Stimulated activated CD4-positive, alpha-beta T cell treated with anti-CD3 and anti-CD28 coated beads, TNF-alpha, amount 100 ng/mL, for 24 hours (primary cell): ENCODE data around the gene RGPD3.
A peak's percentile ranks its signal among the peaks of the same experiment; 100 is the strongest.
"Not testable (repeated sequence)": the region's sequence is repeated elsewhere in the genome, so short reads cannot be mapped to it uniquely, and the experiment has no call there.

Source experiments
- DNase-seq, 3 experiments: peaks; one replicate each; pipeline ENCODE4 v3.0.0-alpha.2; 2020; ENCODE audit warnings: low read depth in 3 of 3

The RGPD3 gene

GRCh38 chr2:106468107-106468506 lies at the start of gene RGPD3:
Gene RGPD3, minus strand, starts transcription at chr2:106468413. Its CDS starts 125 bp downstream, at chr2:106468288.
- DNase-seq = not testable (repeated sequence)

GRCh38 chr2:106517329-106517728 lies 49.1 kb upstream of the RGPD3 start:
- no peak for DNase-seq

GRCh38 chr2:106516864-106517263 lies 48.7 kb upstream of the RGPD3 start:
- no peak for DNase-seq

GRCh38 chr2:106516436-106516835 lies 48.2 kb upstream of the RGPD3 start:
- no peak for DNase-seq

- not testable (repeated sequence) for DNase-seq
Measured at GRCh38 chr2:106514827-106515226, 46.6 kb upstream of the RGPD3 start.

GRCh38 chr2:106513391-106513790 lies 45.2 kb upstream of the RGPD3 start:
- DNase-seq = not testable (repeated sequence)

GRCh38 chr2:106511934-106512333 lies 43.7 kb upstream of the RGPD3 start:
- not testable (repeated sequence) for DNase-seq

- peak; percentile 4 to 50 (median 7) for DNase-seq
Measured at GRCh38 chr2:106511476-106511901, 43.3 kb upstream of the RGPD3 start.

GRCh38 chr2:106510791-106511190 lies 42.6 kb upstream of the RGPD3 start:
- DNase-seq = not testable (repeated sequence)

GRCh38 chr2:106509374-106509770 lies 41.2 kb upstream of the RGPD3 start:
- DNase-seq = not testable (repeated sequence)

- not testable (repeated sequence) for DNase-seq
Measured at GRCh38 chr2:106508660-106509373, 40.6 kb upstream of the RGPD3 start.

- not testable (repeated sequence) for DNase-seq
Measured at GRCh38 chr2:106506002-106506687, 37.9 kb upstream of the RGPD3 start.

GRCh38 chr2:106504787-106505186 lies 36.6 kb upstream of the RGPD3 start:
- DNase-seq = not testable (repeated sequence)

GRCh38 chr2:106504192-106504591 lies 36.0 kb upstream of the RGPD3 start:
- DNase-seq = not testable (repeated sequence)

- not testable (repeated sequence) for DNase-seq
Measured at GRCh38 chr2:106502351-106502750, 34.1 kb upstream of the RGPD3 start.

GRCh38 chr2:106500350-106500749 lies 32.1 kb upstream of the RGPD3 start:
- not testable (repeated sequence) for DNase-seq

GRCh38 chr2:106498549-106498948 lies 30.3 kb upstream of the RGPD3 start:
- DNase-seq = not testable (repeated sequence)

- DNase-seq = not testable (repeated sequence)
Measured at GRCh38 chr2:106492913-106493312, 24.7 kb upstream of the RGPD3 start.

- not testable (repeated sequence) for DNase-seq
Measured at GRCh38 chr2:106492399-106492798, 24.2 kb upstream of the RGPD3 start.

- DNase-seq = not testable (repeated sequence)
Measured at GRCh38 chr2:106489701-106490100, 21.5 kb upstream of the RGPD3 start.

GRCh38 chr2:106487386-106488191 lies 19.4 kb upstream of the RGPD3 start:
- DNase-seq = not testable (repeated sequence)
